Gastroesophageal sphincter (tissue), 3 donors: ENCODE measurements around the gene TMEM266.
"Not testable (repeated sequence)": the region's sequence is repeated elsewhere in the genome, so short reads cannot be mapped to it uniquely, and the experiment has no call there.

Source experiments
- CTCF ChIP-seq, 4 experiments: fragments of 200-600 bp in 2 of 4; fragments of 450-650 bp in 2 of 4; sonication (generic) in 1 of 4; IDR thresholded peaks; one replicate each; pipeline ENCODE4 v1.5.1; 2017 to 2019; ENCODE audit warnings: antibody characterized with exemption in 4 of 4, mild to moderate bottlenecking in 2 of 4, moderate library complexity in 2 of 4
- EP300 ChIP-seq: sonication (generic); formaldehyde crosslinking; IDR thresholded peaks from one replicate; pipeline ENCODE4 v1.6.1; 2017; ENCODE audit warnings: antibody characterized with exemption, mild to moderate bottlenecking
- POLR2A ChIP-seq, 2 donors: fragments of 450-650 bp; IDR thresholded peaks; one replicate each; pipeline ENCODE4 v1.6.1; 2017; ENCODE audit warnings: antibody characterized with exemption in 2 of 2, mild to moderate bottlenecking in 2 of 2, moderate library complexity in 1 of 2
- POLR2AphosphoS5 ChIP-seq: sonication (generic); formaldehyde crosslinking; IDR thresholded peaks from one replicate; pipeline ENCODE4 v1.6.1; 2017; ENCODE audit warnings: antibody characterized with exemption

GRCh38 chr15:76054201-76054600 lies 5.6 kb upstream of the TMEM266 start:
- not testable (repeated sequence) for TF ChIP-seq POLR2A (IDR thresholded peaks at IDR 0.05); CTCF (IDR thresholded peaks at IDR 0.05); POLR2AphosphoS5; EP300
